ENCODE data around the gene OR1J2.
"Not testable (repeated sequence)": the region's sequence is repeated elsewhere in the genome, so short reads cannot be mapped to it uniquely, and the experiment has no call there.

GRCh38 chr9:122531157-122531556 is 20.6 kb downstream of the OR1J2 start:
- TF ChIP-seq BACH2 (CRISPR knock-in tag; IDR thresholded peaks at IDR 0.05; ENCODE audit: borderline replicate concordance); CREB5 (CRISPR knock-in tag; IDR thresholded peaks at IDR 0.05; ENCODE audit: low read depth); GLIS3 (CRISPR knock-in tag; IDR thresholded peaks at IDR 0.05); TCF4 (CRISPR knock-in tag; IDR thresholded peaks at IDR 0.05; ENCODE audit: borderline replicate concordance); RARB (CRISPR knock-in tag; IDR thresholded peaks at IDR 0.05); ARNTL (CRISPR knock-in tag; IDR thresholded peaks at IDR 0.05; ENCODE audit: borderline replicate concordance, low read depth); ZFP3 (CRISPR knock-in tag; IDR thresholded peaks at IDR 0.05): not testable (repeated sequence)
